OCI-LY1 (cell line): Measurements from ENCODE around the gene ULK4.

ENCODE experiments used
- EZH2 ChIP-seq: fragments of 200-600 bp; sonication (generic), shearing (Covaris generic); IDR thresholded peaks from 2 replicates; pipeline ENCODE4 v1.8.0; 2017; ENCODE audit warnings: borderline replicate concordance, mixed run types, mild to moderate bottlenecking, antibody characterized with exemption, low read length, moderate library complexity, mixed read lengths
- TF ChIP-seq, protein P1 (sequence below): fragments of 200-600 bp; sonication (generic), shearing (Covaris generic); IDR thresholded peaks from 2 replicates; pipeline ENCODE4 v1.5.1; 2017; ENCODE audit warnings: mild to moderate bottlenecking, antibody characterized with exemption, low read length, moderate library complexity, mixed read lengths

DNA sequence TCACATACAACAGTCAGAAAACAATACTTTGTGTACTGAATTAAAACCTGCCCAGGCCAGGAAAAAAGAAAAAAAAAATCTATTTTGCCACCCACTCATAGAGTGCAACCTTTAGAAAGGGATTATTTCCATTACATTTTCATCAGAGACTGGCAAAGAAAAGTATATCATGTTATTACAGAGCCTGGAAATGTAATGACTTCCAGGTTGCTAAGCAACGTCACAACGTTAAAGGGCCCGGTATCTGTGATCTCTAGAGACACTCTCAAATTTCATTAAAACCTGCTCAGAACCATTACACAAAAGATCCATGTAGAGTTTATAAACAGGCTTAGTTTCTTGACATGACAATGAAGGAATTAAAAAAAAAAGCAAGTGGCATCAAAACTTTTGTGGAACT lies 592.1 kb downstream of the ULK4 start:
- TF ChIP-seq EZH2, result no peak
- TF ChIP-seq, protein P1, sequence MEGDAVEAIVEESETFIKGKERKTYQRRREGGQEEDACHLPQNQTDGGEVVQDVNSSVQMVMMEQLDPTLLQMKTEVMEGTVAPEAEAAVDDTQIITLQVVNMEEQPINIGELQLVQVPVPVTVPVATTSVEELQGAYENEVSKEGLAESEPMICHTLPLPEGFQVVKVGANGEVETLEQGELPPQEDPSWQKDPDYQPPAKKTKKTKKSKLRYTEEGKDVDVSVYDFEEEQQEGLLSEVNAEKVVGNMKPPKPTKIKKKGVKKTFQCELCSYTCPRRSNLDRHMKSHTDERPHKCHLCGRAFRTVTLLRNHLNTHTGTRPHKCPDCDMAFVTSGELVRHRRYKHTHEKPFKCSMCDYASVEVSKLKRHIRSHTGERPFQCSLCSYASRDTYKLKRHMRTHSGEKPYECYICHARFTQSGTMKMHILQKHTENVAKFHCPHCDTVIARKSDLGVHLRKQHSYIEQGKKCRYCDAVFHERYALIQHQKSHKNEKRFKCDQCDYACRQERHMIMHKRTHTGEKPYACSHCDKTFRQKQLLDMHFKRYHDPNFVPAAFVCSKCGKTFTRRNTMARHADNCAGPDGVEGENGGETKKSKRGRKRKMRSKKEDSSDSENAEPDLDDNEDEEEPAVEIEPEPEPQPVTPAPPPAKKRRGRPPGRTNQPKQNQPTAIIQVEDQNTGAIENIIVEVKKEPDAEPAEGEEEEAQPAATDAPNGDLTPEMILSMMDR, result no peak
